IMR-90 (cell line): ENCODE results near the gene POLR3GL. TPM values are rescaled to one million over a fixed set of nuclear protein-coding genes. Genes with fewer than 3 reads are reported as not detected.

ENCODE experiments used
- ATAC-seq: fragments of 200-7000 bp; cut with Tn5 transposase; 2 replicates; pipeline ENCODE4 v1.9.1; 2020; ENCODE audit warnings: low read depth, mild to moderate bottlenecking, moderate library complexity
- BruUV-seq: library from RNA; stranded (reverse); fragments of 400-500 nt; replicated peaks from 2 replicates; lab custom pipeline; 2021; lab: Mats Ljungman, UMichigan
- CTCF ChIA-PET: fragments of 300-600 bp; formaldehyde crosslinking; extraction: SDS; loops from one replicate; lab custom pipeline; 2021; ENCODE audit warnings: antibody characterized with exemption; lab: Yijun Ruan, JAX
- POLR2A ChIA-PET: fragments of 300-600 bp; sonication (Branson Sonifier 250); formaldehyde crosslinking; loops from one replicate; lab custom pipeline; 2022; ENCODE audit warnings: antibody characterized with exemption; ENCODE audit not compliant: unreplicated experiment; lab: Charles Lee
- DNase-seq: peaks from one replicate; pipeline ENCODE4 v3.0.0; 2013
- H2AFZ ChIP-seq: replicated peaks from 2 replicates; pipeline ENCODE3; 2013; ENCODE audit warnings: low read length, mild to moderate bottlenecking; ENCODE audit not compliant: poor library complexity
- H2AK5ac ChIP-seq: 2 replicates; pipeline ENCODE4 v1.6.1; 2013; ENCODE audit warnings: low read depth, low read length, inconsistent platforms
- H2AK9ac ChIP-seq: replicated peaks from 2 replicates; pipeline ENCODE3; 2013; ENCODE audit warnings: mild to moderate bottlenecking, low read depth, low read length, moderate library complexity; ENCODE audit not compliant: poor library complexity
- H2BK120ac ChIP-seq: 2 replicates; pipeline ENCODE4 v1.6.1; 2013; ENCODE audit warnings: low read depth, low read length, inconsistent platforms
- H2BK15ac ChIP-seq: 3 replicates; pipeline ENCODE4 v1.6.1; 2013; ENCODE audit warnings: low read depth, low read length, inconsistent platforms
- H2BK20ac ChIP-seq: 2 replicates; pipeline ENCODE4 v1.6.1; 2013; ENCODE audit warnings: low read depth, mild to moderate bottlenecking, inconsistent platforms, low read length, moderate library complexity
- H2BK5ac ChIP-seq: 2 replicates; pipeline ENCODE4 v1.6.1; 2013; ENCODE audit warnings: mild to moderate bottlenecking, low read depth, low read length, inconsistent platforms; ENCODE audit not compliant: poor library complexity, severe bottlenecking
- H3K14ac ChIP-seq: replicated peaks from 2 replicates; pipeline ENCODE4 v1.6.1; 2013; ENCODE audit warnings: low read depth, low read length, inconsistent platforms
- H3K18ac ChIP-seq: 2 replicates; pipeline ENCODE4 v1.6.1; 2013; ENCODE audit warnings: low read depth, low read length, control low read depth
- H3K23ac ChIP-seq: 2 replicates; pipeline ENCODE4 v1.6.1; 2013; ENCODE audit warnings: low read depth, low read length, inconsistent platforms
- H3K27ac ChIP-seq: 2 replicates; pipeline ENCODE4 v1.5.1; 2013; ENCODE audit warnings: mild to moderate bottlenecking, control low read depth, low read length; ENCODE audit not compliant: insufficient read depth
- H3K27me3 ChIP-seq: 2 replicates; pipeline ENCODE4 v1.6.1; 2013; ENCODE audit warnings: low read length; ENCODE audit not compliant: control insufficient read depth, insufficient read depth
- H3K36me3 ChIP-seq: 2 replicates; pipeline ENCODE4 v1.6.1; 2013; ENCODE audit warnings: low read length, mixed read lengths; ENCODE audit not compliant: control insufficient read depth, insufficient read depth
- H3K4ac ChIP-seq: 2 replicates; pipeline ENCODE4 v1.6.1; 2013; ENCODE audit warnings: low read depth, low read length, inconsistent platforms
- H3K4me1 ChIP-seq: 2 replicates; pipeline ENCODE4 v1.6.1; 2013; ENCODE audit warnings: low read length, mixed read lengths; ENCODE audit not compliant: control insufficient read depth, insufficient read depth
- H3K4me2 ChIP-seq: 2 replicates; pipeline ENCODE4 v1.6.1; 2013; ENCODE audit warnings: low read depth, mild to moderate bottlenecking, control low read depth, low read length, moderate library complexity
- H3K4me3 ChIP-seq: 2 replicates; pipeline ENCODE4 v1.5.1; 2013; ENCODE audit warnings: low read depth, mild to moderate bottlenecking, control low read depth, low read length, moderate library complexity; ENCODE audit not compliant: insufficient read depth
- H3K56ac ChIP-seq: 2 replicates; pipeline ENCODE4 v1.6.1; 2013; ENCODE audit warnings: low read length, inconsistent platforms; ENCODE audit not compliant: insufficient read depth; ENCODE audit errors: extremely low read depth
- H3K79me1 ChIP-seq, 2 experiments: 2 replicates each; pipeline ENCODE4 v1.6.1; 2013; ENCODE audit warnings: low read length in 2 of 2, inconsistent platforms in 1 of 2, low read depth in 1 of 2
- H3K9ac ChIP-seq: 2 replicates; pipeline ENCODE4 v1.6.1; 2013; ENCODE audit warnings: low read depth, low read length, control low read depth
- H3K9me1 ChIP-seq: 2 replicates; pipeline ENCODE4 v1.6.1; 2013; ENCODE audit warnings: low read length, inconsistent platforms; ENCODE audit not compliant: insufficient read depth
- H3K9me3 ChIP-seq: 2 replicates; pipeline ENCODE4 v1.6.1; 2013; ENCODE audit warnings: low read length; ENCODE audit not compliant: control insufficient read depth, insufficient read depth
- H4K20me1 ChIP-seq: 2 replicates; pipeline ENCODE4 v1.6.1; 2013; ENCODE audit warnings: low read length, inconsistent platforms; ENCODE audit not compliant: insufficient read depth
- H4K5ac ChIP-seq: 2 replicates; pipeline ENCODE4 v1.6.1; 2013; ENCODE audit warnings: mild to moderate bottlenecking, low read depth, low read length, control low read depth
- H4K8ac ChIP-seq, 2 experiments: 2 replicates each; pipeline ENCODE4 v1.6.1; 2013; ENCODE audit warnings: low read depth in 2 of 2, low read length in 2 of 2, control low read depth in 1 of 2, inconsistent platforms in 1 of 2
- H4K91ac ChIP-seq: 2 replicates; pipeline ENCODE4 v1.6.1; 2013; ENCODE audit warnings: low read depth, low read length, inconsistent platforms; ENCODE audit not compliant: insufficient read depth
- BHLHE40 ChIP-seq: fragments of 150-350 bp; IDR thresholded peaks from 2 replicates; pipeline ENCODE4 v1.6.1; 2016; ENCODE audit warnings: mild to moderate bottlenecking, low read depth, low read length
- CEBPB ChIP-seq: IDR thresholded peaks from 2 replicates; pipeline ENCODE4 v1.6.1; 2012; ENCODE audit warnings: low read depth, low read length, improper control_type of control experiment
- CHD1 ChIP-seq: IDR thresholded peaks from 2 replicates; pipeline ENCODE4 v1.6.1; 2012; ENCODE audit warnings: low read depth, low read length, improper control_type of control experiment
- FOS ChIP-seq: fragments of 150-350 bp; IDR thresholded peaks from 2 replicates; pipeline ENCODE4 v1.6.1; 2016; ENCODE audit warnings: low read depth, low read length
- NFE2L2 ChIP-seq: fragments of 150-350 bp; IDR thresholded peaks from 2 replicates; pipeline ENCODE4 v1.6.1; 2016; ENCODE audit warnings: low read depth, mild to moderate bottlenecking, low read length
- POLR2A ChIP-seq: IDR thresholded peaks from 2 replicates; pipeline ENCODE4 v1.6.1; 2012; ENCODE audit warnings: mild to moderate bottlenecking, low read depth, low read length
- RAD21 ChIP-seq: IDR thresholded peaks from 2 replicates; pipeline ENCODE4 v1.6.1; 2012; ENCODE audit warnings: low read length, improper control_type of control experiment
- RCOR1 ChIP-seq: IDR thresholded peaks from 2 replicates; pipeline ENCODE4 v1.6.1; 2012; ENCODE audit warnings: mild to moderate bottlenecking, low read length, improper control_type of control experiment; ENCODE audit not compliant: insufficient replicate concordance
- WGBS, 2 experiments: methylation state at CpG; one replicate each; pipeline versions ENCODE4 v1.1.5 to v1.1.7; 2013; ENCODE audit warnings: missing lambda C conversion rate in 2 of 2; ENCODE audit not compliant: insufficient read length in 1 of 2; ENCODE audit errors: extremely low coverage in 2 of 2; 5-methylcytosine and 5-hydroxymethylcytosine counted together
- dilution Hi-C: fragments of 300-500 bp; cut with HindIII; formaldehyde crosslinking; loops from one replicate; pipeline ENCODE4 v1.14.3; 2018; ENCODE audit warnings: low sequenced_read_pairs; ENCODE audit not compliant: unreplicated experiment
- in situ Hi-C: fragments of 300-500 bp; cut with MboI; formaldehyde crosslinking; loops from 3 replicates; pipeline ENCODE4 v1.14.3; 2019; ENCODE audit warnings: low sequenced_read_pairs, inconsistent platforms, mixed read lengths
- intact Hi-C: fragments of 100-400 bp; cut with micrococcal nuclease; formaldehyde crosslinking; loops from 2 replicates; pipeline ENCODE4 v1.10.0; 2022
- polyA plus RNA-seq, 3 experiments: library from polyadenylated mRNA; depleted of rRNA; stranded (reverse); fragments of >200 nt; gene quantifications; 2 replicates each; pipeline ENCODE4 v1.2.3, GENCODE V29; 2012; ENCODE audit warnings: low replicate concordance in 1 of 3
- total RNA-seq: library from RNA; depleted of rRNA; stranded (reverse); fragments of >200 nt; gene quantifications from 2 replicates; pipeline ENCODE4 v1.2.3, GENCODE V29; 2012
- TF ChIP-seq, protein P1 (sequence below): fragments of 150-350 bp; IDR thresholded peaks from 2 replicates; pipeline ENCODE4 v1.6.1; 2017; ENCODE audit warnings: mild to moderate bottlenecking, antibody characterized with exemption, low read length, low read depth
- TF ChIP-seq, protein P2 (sequence below): conservative IDR thresholded peaks from 2 replicates; pipeline ENCODE4 v1.5.1; 2012; ENCODE audit warnings: mild to moderate bottlenecking, low read depth, low read length, improper control_type of control experiment

Gene POLR3GL
- total and polyA plus RNA-seq, 2 of the 4 experiments (the other 2 are of a cell fraction): 7.9 to 16.3 TPM

DNA sequence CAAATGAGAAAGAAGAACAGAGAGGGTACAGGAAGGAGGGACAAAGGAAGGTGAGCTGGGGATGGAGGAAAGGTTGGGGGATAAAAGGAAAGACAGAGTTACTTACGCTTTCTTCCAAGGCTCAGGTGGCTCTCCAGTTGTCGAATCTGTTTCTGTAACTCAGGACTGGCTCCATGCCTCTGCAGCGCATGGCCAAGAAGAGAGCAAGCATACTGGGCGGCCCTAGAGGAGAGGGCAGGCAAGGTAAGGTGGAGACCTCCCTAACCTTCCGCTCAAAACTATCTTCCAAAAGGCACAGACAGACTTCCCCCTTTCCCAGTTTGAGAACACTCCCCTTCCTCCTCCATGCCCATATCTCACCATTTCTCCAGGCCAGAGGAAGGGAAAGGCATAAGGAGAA is 46.9 kb upstream of the POLR3GL start:
- Histone ChIP-seq H4K5ac (peak overlapping the region; percentile 76), H3K4me1 (peaks cover 8% of the 10 kb centered on the region), H2AFZ (peak overlapping the region; percentile 91), H4K91ac (peak overlapping the region; percentile 67), H3K9me1 (peaks cover 6% of the 10 kb centered on the region), H3K9me3 (no peaks in the 10 kb centered on the region), H2BK20ac (0 out of 2 replicates have a peak overlapping the region, but pooled peaks have one; percentile 6), H4K8ac (peak overlapping the region; percentile 80 to 84), H3K14ac (peak overlapping the region; percentile 80), H2AK9ac (peak overlapping the region; percentile 91), H3K4me2 (peak overlapping the region; percentile 99), H3K18ac (no peak overlapping the region), H2BK120ac (no peak overlapping the region), H3K4ac (peak overlapping the region; percentile 61), H2AK5ac (peak overlapping the region; percentile 69; the same call in 1 of the 2 replicates), H3K56ac (peak overlapping the region; percentile 39; the same call in 1 of the 2 replicates), H3K79me1 (peaks cover 15 to 31% of the 10 kb centered on the region in 2 experiments), H4K20me1 (no peaks in the 10 kb centered on the region), H3K4me3 (peak overlapping the region; percentile 96), H2BK15ac (no peak overlapping the region), H3K27ac (peak overlapping the region; percentile 85; the same call in 1 of the 2 replicates), H3K27me3 (no peaks in the 10 kb centered on the region), H3K23ac (peak overlapping the region; percentile 54; the same call in 1 of the 2 replicates), H3K9ac (peak overlapping the region; percentile 83), H3K36me3 (0 out of 2 replicates have a peak, but pooled peaks cover 2% of the 10 kb centered on the region), H2BK5ac (peak overlapping the region; percentile 31)
- POLR2A ChIA-PET: no interaction called here
- BruUV-seq: no TSS peak
- ATAC-seq (no peak), DNase-seq (no peak)
- intact Hi-C loops: loop anchor here (5.0 kb wide), 1 partner anchor 80 kb away; the partner anchor contains the start of gene TXNIP
- TF ChIP-seq RAD21: no peak
- no peak for TF ChIP-seq RCOR1
- no peak for TF ChIP-seq FOS
- TF ChIP-seq POLR2A: no peak
- TF ChIP-seq, protein P1, sequence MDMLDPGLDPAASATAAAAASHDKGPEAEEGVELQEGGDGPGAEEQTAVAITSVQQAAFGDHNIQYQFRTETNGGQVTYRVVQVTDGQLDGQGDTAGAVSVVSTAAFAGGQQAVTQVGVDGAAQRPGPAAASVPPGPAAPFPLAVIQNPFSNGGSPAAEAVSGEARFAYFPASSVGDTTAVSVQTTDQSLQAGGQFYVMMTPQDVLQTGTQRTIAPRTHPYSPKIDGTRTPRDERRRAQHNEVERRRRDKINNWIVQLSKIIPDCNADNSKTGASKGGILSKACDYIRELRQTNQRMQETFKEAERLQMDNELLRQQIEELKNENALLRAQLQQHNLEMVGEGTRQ: no peak
- TF ChIP-seq, protein P2, sequence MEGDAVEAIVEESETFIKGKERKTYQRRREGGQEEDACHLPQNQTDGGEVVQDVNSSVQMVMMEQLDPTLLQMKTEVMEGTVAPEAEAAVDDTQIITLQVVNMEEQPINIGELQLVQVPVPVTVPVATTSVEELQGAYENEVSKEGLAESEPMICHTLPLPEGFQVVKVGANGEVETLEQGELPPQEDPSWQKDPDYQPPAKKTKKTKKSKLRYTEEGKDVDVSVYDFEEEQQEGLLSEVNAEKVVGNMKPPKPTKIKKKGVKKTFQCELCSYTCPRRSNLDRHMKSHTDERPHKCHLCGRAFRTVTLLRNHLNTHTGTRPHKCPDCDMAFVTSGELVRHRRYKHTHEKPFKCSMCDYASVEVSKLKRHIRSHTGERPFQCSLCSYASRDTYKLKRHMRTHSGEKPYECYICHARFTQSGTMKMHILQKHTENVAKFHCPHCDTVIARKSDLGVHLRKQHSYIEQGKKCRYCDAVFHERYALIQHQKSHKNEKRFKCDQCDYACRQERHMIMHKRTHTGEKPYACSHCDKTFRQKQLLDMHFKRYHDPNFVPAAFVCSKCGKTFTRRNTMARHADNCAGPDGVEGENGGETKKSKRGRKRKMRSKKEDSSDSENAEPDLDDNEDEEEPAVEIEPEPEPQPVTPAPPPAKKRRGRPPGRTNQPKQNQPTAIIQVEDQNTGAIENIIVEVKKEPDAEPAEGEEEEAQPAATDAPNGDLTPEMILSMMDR: no peak
- TF ChIP-seq NFE2L2: no peak
- TF ChIP-seq BHLHE40: no peak
- TF ChIP-seq CEBPB: no peak
- no peak for TF ChIP-seq CHD1
- 100% methylated on average over 1 of the region's 5 CpGs; no CpG with 5 or more reads in 1 of the 2 experiments for WGBS, 2 experiments
- dilution Hi-C loops: no loop called here
- CTCF ChIA-PET: interaction anchor here (2.2 kb wide), 1 partner anchor 26 kb away, joined by 12 read pairs; no protein-coding TSS in a partner anchor
- in situ Hi-C loops: loop anchor here (5.0 kb wide), 2 partner anchors 50 to 80 kb away; partner anchors contain the start of gene TXNIP
